IMR-90 (cell line): ENCODE data around the gene LRRFIP1. TPM values are rescaled to one million over a fixed set of nuclear protein-coding genes. Genes with fewer than 3 reads are reported as not detected.

ENCODE experiments used
- ATAC-seq: fragments of 200-7000 bp; cut with Tn5 transposase; 2 replicates; pipeline ENCODE4 v1.9.1; 2020; ENCODE audit warnings: low read depth, mild to moderate bottlenecking, moderate library complexity
- BruUV-seq: library from RNA; stranded (reverse); fragments of 400-500 nt; replicated peaks from 2 replicates; lab custom pipeline; 2021; lab: Mats Ljungman, UMichigan
- CTCF ChIA-PET: fragments of 300-600 bp; formaldehyde crosslinking; extraction: SDS; loops from one replicate; lab custom pipeline; 2021; ENCODE audit warnings: antibody characterized with exemption; lab: Yijun Ruan, JAX
- POLR2A ChIA-PET: fragments of 300-600 bp; sonication (Branson Sonifier 250); formaldehyde crosslinking; loops from one replicate; lab custom pipeline; 2022; ENCODE audit warnings: antibody characterized with exemption; ENCODE audit not compliant: unreplicated experiment; lab: Charles Lee
- DNase-seq: peaks from one replicate; pipeline ENCODE4 v3.0.0; 2013
- H2AFZ ChIP-seq: replicated peaks from 2 replicates; pipeline ENCODE3; 2013; ENCODE audit warnings: low read length, mild to moderate bottlenecking; ENCODE audit not compliant: poor library complexity
- H2AK5ac ChIP-seq: 2 replicates; pipeline ENCODE4 v1.6.1; 2013; ENCODE audit warnings: low read depth, low read length, inconsistent platforms
- H2AK9ac ChIP-seq: replicated peaks from 2 replicates; pipeline ENCODE3; 2013; ENCODE audit warnings: mild to moderate bottlenecking, low read depth, low read length, moderate library complexity; ENCODE audit not compliant: poor library complexity
- H2BK120ac ChIP-seq: 2 replicates; pipeline ENCODE4 v1.6.1; 2013; ENCODE audit warnings: low read depth, low read length, inconsistent platforms
- H2BK15ac ChIP-seq: 3 replicates; pipeline ENCODE4 v1.6.1; 2013; ENCODE audit warnings: low read depth, low read length, inconsistent platforms
- H2BK20ac ChIP-seq: 2 replicates; pipeline ENCODE4 v1.6.1; 2013; ENCODE audit warnings: low read depth, mild to moderate bottlenecking, inconsistent platforms, low read length, moderate library complexity
- H2BK5ac ChIP-seq: 2 replicates; pipeline ENCODE4 v1.6.1; 2013; ENCODE audit warnings: mild to moderate bottlenecking, low read depth, low read length, inconsistent platforms; ENCODE audit not compliant: poor library complexity, severe bottlenecking
- H3K14ac ChIP-seq: replicated peaks from 2 replicates; pipeline ENCODE4 v1.6.1; 2013; ENCODE audit warnings: low read depth, low read length, inconsistent platforms
- H3K18ac ChIP-seq: 2 replicates; pipeline ENCODE4 v1.6.1; 2013; ENCODE audit warnings: low read depth, low read length, control low read depth
- H3K23ac ChIP-seq: 2 replicates; pipeline ENCODE4 v1.6.1; 2013; ENCODE audit warnings: low read depth, low read length, inconsistent platforms
- H3K27ac ChIP-seq: 2 replicates; pipeline ENCODE4 v1.5.1; 2013; ENCODE audit warnings: mild to moderate bottlenecking, control low read depth, low read length; ENCODE audit not compliant: insufficient read depth
- H3K27me3 ChIP-seq: 2 replicates; pipeline ENCODE4 v1.6.1; 2013; ENCODE audit warnings: low read length; ENCODE audit not compliant: control insufficient read depth, insufficient read depth
- H3K36me3 ChIP-seq: 2 replicates; pipeline ENCODE4 v1.6.1; 2013; ENCODE audit warnings: low read length, mixed read lengths; ENCODE audit not compliant: control insufficient read depth, insufficient read depth
- H3K4ac ChIP-seq: 2 replicates; pipeline ENCODE4 v1.6.1; 2013; ENCODE audit warnings: low read depth, low read length, inconsistent platforms
- H3K4me1 ChIP-seq: 2 replicates; pipeline ENCODE4 v1.6.1; 2013; ENCODE audit warnings: low read length, mixed read lengths; ENCODE audit not compliant: control insufficient read depth, insufficient read depth
- H3K4me2 ChIP-seq: 2 replicates; pipeline ENCODE4 v1.6.1; 2013; ENCODE audit warnings: low read depth, mild to moderate bottlenecking, control low read depth, low read length, moderate library complexity
- H3K4me3 ChIP-seq: 2 replicates; pipeline ENCODE4 v1.5.1; 2013; ENCODE audit warnings: low read depth, mild to moderate bottlenecking, control low read depth, low read length, moderate library complexity; ENCODE audit not compliant: insufficient read depth
- H3K56ac ChIP-seq: 2 replicates; pipeline ENCODE4 v1.6.1; 2013; ENCODE audit warnings: low read length, inconsistent platforms; ENCODE audit not compliant: insufficient read depth; ENCODE audit errors: extremely low read depth
- H3K79me1 ChIP-seq, 2 experiments: 2 replicates each; pipeline ENCODE4 v1.6.1; 2013; ENCODE audit warnings: low read length in 2 of 2, inconsistent platforms in 1 of 2, low read depth in 1 of 2
- H3K9ac ChIP-seq: 2 replicates; pipeline ENCODE4 v1.6.1; 2013; ENCODE audit warnings: low read depth, low read length, control low read depth
- H3K9me1 ChIP-seq: 2 replicates; pipeline ENCODE4 v1.6.1; 2013; ENCODE audit warnings: low read length, inconsistent platforms; ENCODE audit not compliant: insufficient read depth
- H3K9me3 ChIP-seq: 2 replicates; pipeline ENCODE4 v1.6.1; 2013; ENCODE audit warnings: low read length; ENCODE audit not compliant: control insufficient read depth, insufficient read depth
- H4K20me1 ChIP-seq: 2 replicates; pipeline ENCODE4 v1.6.1; 2013; ENCODE audit warnings: low read length, inconsistent platforms; ENCODE audit not compliant: insufficient read depth
- H4K5ac ChIP-seq: 2 replicates; pipeline ENCODE4 v1.6.1; 2013; ENCODE audit warnings: mild to moderate bottlenecking, low read depth, low read length, control low read depth
- H4K8ac ChIP-seq, 2 experiments: 2 replicates each; pipeline ENCODE4 v1.6.1; 2013; ENCODE audit warnings: low read depth in 2 of 2, low read length in 2 of 2, control low read depth in 1 of 2, inconsistent platforms in 1 of 2
- H4K91ac ChIP-seq: 2 replicates; pipeline ENCODE4 v1.6.1; 2013; ENCODE audit warnings: low read depth, low read length, inconsistent platforms; ENCODE audit not compliant: insufficient read depth
- FOS ChIP-seq: fragments of 150-350 bp; IDR thresholded peaks from 2 replicates; pipeline ENCODE4 v1.6.1; 2016; ENCODE audit warnings: low read depth, low read length
- RAD21 ChIP-seq: IDR thresholded peaks from 2 replicates; pipeline ENCODE4 v1.6.1; 2012; ENCODE audit warnings: low read length, improper control_type of control experiment
- WGBS, 2 experiments: methylation state at CpG; one replicate each; pipeline versions ENCODE4 v1.1.5 to v1.1.7; 2013; ENCODE audit warnings: missing lambda C conversion rate in 2 of 2; ENCODE audit not compliant: insufficient read length in 1 of 2; ENCODE audit errors: extremely low coverage in 2 of 2; 5-methylcytosine and 5-hydroxymethylcytosine counted together
- dilution Hi-C: fragments of 300-500 bp; cut with HindIII; formaldehyde crosslinking; loops from one replicate; pipeline ENCODE4 v1.14.3; 2018; ENCODE audit warnings: low sequenced_read_pairs; ENCODE audit not compliant: unreplicated experiment
- in situ Hi-C: fragments of 300-500 bp; cut with MboI; formaldehyde crosslinking; loops from 3 replicates; pipeline ENCODE4 v1.14.3; 2019; ENCODE audit warnings: low sequenced_read_pairs, inconsistent platforms, mixed read lengths
- intact Hi-C: fragments of 100-400 bp; cut with micrococcal nuclease; formaldehyde crosslinking; loops from 2 replicates; pipeline ENCODE4 v1.10.0; 2022
- polyA plus RNA-seq, 3 experiments: library from polyadenylated mRNA; depleted of rRNA; stranded (reverse); fragments of >200 nt; gene quantifications; 2 replicates each; pipeline ENCODE4 v1.2.3, GENCODE V29; 2012; ENCODE audit warnings: low replicate concordance in 1 of 3
- total RNA-seq: library from RNA; depleted of rRNA; stranded (reverse); fragments of >200 nt; gene quantifications from 2 replicates; pipeline ENCODE4 v1.2.3, GENCODE V29; 2012

The LRRFIP1 gene
- total and polyA plus RNA-seq, 2 of the 4 experiments (the other 2 are of a cell fraction): 52.2 to 54.4 TPM

DNA sequence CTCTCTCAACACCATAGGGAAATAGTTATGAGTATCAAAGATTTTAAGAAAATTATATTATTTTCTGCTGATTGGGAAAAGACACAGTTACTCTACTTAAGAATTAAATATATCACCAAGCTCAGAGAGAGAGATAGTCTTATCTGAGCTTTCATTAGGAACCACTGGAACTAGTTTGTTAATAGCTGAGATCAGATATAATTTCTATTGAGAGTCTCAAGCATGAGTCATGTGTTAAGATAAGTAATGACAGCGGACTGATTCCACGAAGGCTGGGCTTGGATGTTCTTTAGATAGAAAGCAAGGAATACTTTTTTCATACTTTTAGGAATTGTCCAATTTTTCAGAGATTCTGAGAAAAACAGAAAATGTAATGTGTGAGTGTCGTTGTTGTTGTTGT is 126.8 kb downstream of the LRRFIP1 start:
- POLR2A ChIA-PET: no interaction called here
- no peaks in the 10 kb centered on the region for H3K9me3 ChIP-seq
- H4K8ac ChIP-seq: no peak overlapping the region
- H4K20me1 ChIP-seq: peaks cover 8% of the 10 kb centered on the region; the same call in 1 of the 2 replicates
- H3K27me3 ChIP-seq: no peaks in the 10 kb centered on the region
- H2BK15ac ChIP-seq: no peak overlapping the region
- peak; percentile 71 for DNase-seq
- no peak overlapping the region for H4K5ac ChIP-seq
- H3K56ac ChIP-seq: no peak overlapping the region
- no peak overlapping the region for H3K23ac ChIP-seq
- no peak overlapping the region for H2AK5ac ChIP-seq
- no peak overlapping the region for H2AFZ ChIP-seq
- in situ Hi-C loops (no loop called here), intact Hi-C loops (no loop called here), dilution Hi-C loops (no loop called here)
- no peak overlapping the region for H2BK120ac ChIP-seq
- no peak overlapping the region for H3K27ac ChIP-seq
- H2BK5ac ChIP-seq: no peak overlapping the region
- H3K4me2 ChIP-seq: no peak overlapping the region
- no peak for TF ChIP-seq RAD21
- peak; percentile 56; the same call in 1 of the 2 replicates for TF ChIP-seq FOS
- no peak overlapping the region for H4K91ac ChIP-seq
- H3K79me1 ChIP-seq: peaks cover 24 to 55% of the 10 kb centered on the region in 2 experiments; a peak in 3 of 4 replicates
- no TSS peak for BruUV-seq
- H3K4me1 ChIP-seq: peaks cover 5% of the 10 kb centered on the region
- H3K18ac ChIP-seq: no peak overlapping the region
- H3K9me1 ChIP-seq: peaks cover 13% of the 10 kb centered on the region
- H3K36me3 ChIP-seq: peaks cover 58% of the 10 kb centered on the region
- H3K9ac ChIP-seq: no peak overlapping the region
- H3K14ac ChIP-seq: no peak overlapping the region
- H2BK20ac ChIP-seq: no peak overlapping the region
- H3K4ac ChIP-seq: no peak overlapping the region
- WGBS, 2 experiments: no CpG with 5 or more reads among the region's 3 CpGs
- no peak overlapping the region for H2AK9ac ChIP-seq
- peak; percentile 86 for ATAC-seq
- H3K4me3 ChIP-seq: no peak overlapping the region
- CTCF ChIA-PET: interaction anchor here (0.7 to 2.0 kb wide), 3 partner anchors 10 to 1121 kb away, joined by 3 to 6 read pairs (median 5); no protein-coding TSS in a partner anchor
